Heart left ventricle (tissue), 16 donors: ENCODE measurements around the gene LMF1. TPM values are rescaled to one million over a fixed set of nuclear protein-coding genes. Genes with fewer than 3 reads are reported as not detected.
"Not testable (repeated sequence)": the region's sequence is repeated elsewhere in the genome, so short reads cannot be mapped to it uniquely, and the experiment has no call there.

Experiments
- ATAC-seq, 4 donors: fragments of 200-7000 bp; cut with Tn5 transposase; one replicate each; pipeline ENCODE4 v1.9.1; 2020 to 2022; ENCODE audit warnings: moderate library complexity in 4 of 4, mild to moderate bottlenecking in 3 of 4, moderate number of reproducible peaks in 1 of 4
- DNase-seq, 5 donors: peaks; one replicate each; pipeline ENCODE4 v3.0.0-alpha.2; 2020
- H3K27ac ChIP-seq, 12 donors: fragments of 200-600 bp; sonication (generic) in 4 of 12; one replicate each; pipeline versions ENCODE4 v1.5.0 to v1.8.0; 2016 to 2022; ENCODE audit warnings: mild to moderate bottlenecking in 2 of 12
- H3K27me3 ChIP-seq, 9 donors: fragments of 200-600 bp; sonication (generic) in 2 of 9; one replicate each; pipeline versions ENCODE4 v1.5.1 to v1.8.0; 2016 to 2022; ENCODE audit warnings: mild to moderate bottlenecking in 3 of 9
- H3K36me3 ChIP-seq, 9 donors: fragments of 200-600 bp; sonication (generic) in 2 of 9; one replicate each; pipeline versions ENCODE4 v1.5.0 to v1.8.0; 2018 to 2022; ENCODE audit warnings: mild to moderate bottlenecking in 2 of 9
- H3K4me1 ChIP-seq, 12 donors: fragments of 200-600 bp; sonication (generic) in 4 of 12; one replicate each; pipeline versions ENCODE4 v1.5.0 to v1.8.0; 2016 to 2022; ENCODE audit warnings: mild to moderate bottlenecking in 3 of 12
- H3K4me3 ChIP-seq, 12 donors: fragments of 200-600 bp; sonication (generic) in 4 of 12; one replicate each; pipeline versions ENCODE4 v1.5.0 to v1.8.0; 2017 to 2022; ENCODE audit warnings: mild to moderate bottlenecking in 9 of 12, moderate library complexity in 4 of 12
- H3K9me3 ChIP-seq, 12 donors: fragments of 200-600 bp; sonication (generic) in 4 of 12; one replicate each; pipeline versions ENCODE4 v1.5.0 to v1.8.0; 2016 to 2022; ENCODE audit warnings: mild to moderate bottlenecking in 1 of 12
- POLR2A ChIP-seq, 2 donors: fragments of 450-650 bp; IDR thresholded peaks; one replicate each; pipeline ENCODE4 v1.6.1; 2017; ENCODE audit warnings: antibody characterized with exemption in 2 of 2, mild to moderate bottlenecking in 2 of 2, moderate library complexity in 2 of 2
- WGBS, 4 donors: extraction: QIAGEN DNeasy Blood & Tissue Kit in 2 of 4; methylation state at CpG; one replicate each; pipeline versions ENCODE4 v1.1.5 to v1.1.7; 2013 to 2018; 5-methylcytosine and 5-hydroxymethylcytosine counted together
- intact Hi-C, 10 donors: fragments of 100-400 bp; cut with DNase I; formaldehyde crosslinking; loops; one replicate each; pipeline versions ENCODE4 v1.11.1 to v1.14.2; 2022
- polyA plus RNA-seq, 2 donors: library from polyadenylated mRNA; stranded (reverse); fragments of 200-250 nt; gene quantifications; one replicate each; pipeline ENCODE4 v1.2.3, GENCODE V29; 2013
- total RNA-seq, 9 donors: library from RNA; depleted of rRNA in 2 of 9; stranded (reverse); fragments of >200 nt in 2 of 9; fragmentation: NEBNext Ultra II Directional in 3 of 9; extraction: Animal tissue kit (Norgen Biotek cat#: 25700) in 3 of 9; gene quantifications; one replicate each; pipeline versions ENCODE4 v1.1.0 to v1.2.4, GENCODE V29; 2016 to 2023
- TF ChIP-seq, protein P1 (sequence below), 12 donors: fragments of 200-600 bp; sonication (generic) in 4 of 12; IDR thresholded peaks; one replicate each; pipeline versions ENCODE4 v1.5.0 to v1.8.0; 2018 to 2022; ENCODE audit warnings: antibody characterized with exemption in 12 of 12, mild to moderate bottlenecking in 5 of 12
- donor health status: ischemic (EF 13 %, LVEDD 7.1; RV severe dilation, severe dysfunction).
- donor health status: healthy with polysubstance abuse.
- donor health status: DM: no; HTN: yes; CAD: no.
- donor health status: DM: no; HTN: no; CAD: no.
- donor health status: ischemic (EF 25% LVEDD 6.9; RV normal size, moderate dysfunction).
- donor health status: ischemic (EF 25% LVEDD 5.7; RV mildly dilated, moderate dysfunction).
- donor health status: healthy.
- donor health status: DM: yes; HTN: yes; CAD: no.
- donor health status: ischemic (EF 35%, LVEDD 5.7; RV mildly dilated, moderate dysfunction).
- donor health status: nonischemic (EF 11% LVEDD 7.7; RV severe dilation, severe dysfunction).
- donor health status: DM: yes; HTN: yes; CAD: no.
- donor health status: PGD.
- donor health status: ischemic (EF 29% LVEDD 5.4; RV normal size, mild dysfunction).
- donor health status: nonischemic (EF 23%, LVEDD 6.1; RV moderate dilation, normal function).

LMF1 gene
- total and polyA plus RNA-seq, 11 donors: 4.3 to 19.2 (median 7.1) TPM

DNA sequence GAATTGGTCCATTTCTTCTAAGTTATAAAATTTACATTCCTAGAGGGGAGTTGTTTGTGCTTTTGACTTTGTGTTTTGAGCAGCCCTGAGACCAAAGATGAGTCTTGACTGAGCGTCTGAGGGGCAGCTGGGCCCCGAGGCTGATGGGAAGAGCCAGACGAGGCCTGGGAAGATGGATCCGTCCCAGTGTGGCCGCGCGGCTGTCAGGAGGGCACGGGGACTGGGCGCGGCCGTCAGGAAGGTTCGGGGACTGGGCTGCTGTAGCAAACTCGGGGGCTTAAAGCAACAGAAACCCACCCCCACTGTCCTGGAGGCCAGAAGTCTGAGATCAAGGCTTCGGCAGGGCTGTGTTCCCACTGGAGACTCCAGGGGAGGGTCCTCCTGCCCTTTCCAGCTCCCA is 132.0 kb downstream of the LMF1 start:
- H3K4me3 ChIP-seq: no peak overlapping the region
- H3K27me3 ChIP-seq: peaks cover 0 to 38% (median 4%) of the 10 kb centered on the region in 9 donors
- H3K27ac ChIP-seq: no peak overlapping the region
- H3K4me1 ChIP-seq: no peaks in the 10 kb centered on the region
- H3K9me3 ChIP-seq: peaks cover 0 to 41% (median 16%) of the 10 kb centered on the region in 12 donors
- no peak for ATAC-seq
- DNase-seq: peak in 1 of 5 donors; percentile 34
- WGBS, 4 donors: 80 to 88% (median 84%) methylated on average over 14 of the region's 14 CpGs
- TF ChIP-seq, protein P1, sequence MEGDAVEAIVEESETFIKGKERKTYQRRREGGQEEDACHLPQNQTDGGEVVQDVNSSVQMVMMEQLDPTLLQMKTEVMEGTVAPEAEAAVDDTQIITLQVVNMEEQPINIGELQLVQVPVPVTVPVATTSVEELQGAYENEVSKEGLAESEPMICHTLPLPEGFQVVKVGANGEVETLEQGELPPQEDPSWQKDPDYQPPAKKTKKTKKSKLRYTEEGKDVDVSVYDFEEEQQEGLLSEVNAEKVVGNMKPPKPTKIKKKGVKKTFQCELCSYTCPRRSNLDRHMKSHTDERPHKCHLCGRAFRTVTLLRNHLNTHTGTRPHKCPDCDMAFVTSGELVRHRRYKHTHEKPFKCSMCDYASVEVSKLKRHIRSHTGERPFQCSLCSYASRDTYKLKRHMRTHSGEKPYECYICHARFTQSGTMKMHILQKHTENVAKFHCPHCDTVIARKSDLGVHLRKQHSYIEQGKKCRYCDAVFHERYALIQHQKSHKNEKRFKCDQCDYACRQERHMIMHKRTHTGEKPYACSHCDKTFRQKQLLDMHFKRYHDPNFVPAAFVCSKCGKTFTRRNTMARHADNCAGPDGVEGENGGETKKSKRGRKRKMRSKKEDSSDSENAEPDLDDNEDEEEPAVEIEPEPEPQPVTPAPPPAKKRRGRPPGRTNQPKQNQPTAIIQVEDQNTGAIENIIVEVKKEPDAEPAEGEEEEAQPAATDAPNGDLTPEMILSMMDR (IDR thresholded peaks at IDR 0.05): no peak
- TF ChIP-seq POLR2A (IDR thresholded peaks at IDR 0.05): no peak
- no peaks in the 10 kb centered on the region for H3K36me3 ChIP-seq
- intact Hi-C loops: no loop called here

DNA sequence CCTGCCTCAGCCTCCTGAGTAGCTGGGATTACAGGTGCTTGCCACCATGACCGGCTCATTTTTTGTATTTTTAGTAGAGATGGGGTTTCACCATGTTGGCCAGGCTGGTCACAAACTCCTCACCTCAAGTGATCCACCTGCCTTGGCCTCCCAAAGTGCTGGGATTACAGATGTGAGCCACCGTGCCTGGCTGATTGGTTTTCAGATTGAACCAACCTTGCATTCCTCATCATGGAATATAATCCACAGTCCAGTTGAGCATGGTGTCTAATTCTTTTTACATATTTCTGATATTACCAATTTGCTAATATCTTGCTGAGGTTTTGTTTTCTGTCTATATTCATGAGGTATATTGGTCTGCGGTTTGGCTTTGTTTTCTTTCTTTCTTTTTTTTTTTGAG is 134.0 kb downstream of the LMF1 start:
- H3K4me3 ChIP-seq, H3K36me3 ChIP-seq, DNase-seq, H3K4me1 ChIP-seq, H3K27ac ChIP-seq, ATAC-seq, intact Hi-C loops: not testable (repeated sequence)
- H3K9me3 ChIP-seq: peaks cover 0 to 42% (median 16%) of the 10 kb centered on the region in 12 donors
- 86 to 91% (median 88%) methylated on average over 3 of the region's 3 CpGs for WGBS, 4 donors
- H3K27me3 ChIP-seq: peaks cover 0 to 27% (median 4%) of the 10 kb centered on the region in 9 donors

DNA sequence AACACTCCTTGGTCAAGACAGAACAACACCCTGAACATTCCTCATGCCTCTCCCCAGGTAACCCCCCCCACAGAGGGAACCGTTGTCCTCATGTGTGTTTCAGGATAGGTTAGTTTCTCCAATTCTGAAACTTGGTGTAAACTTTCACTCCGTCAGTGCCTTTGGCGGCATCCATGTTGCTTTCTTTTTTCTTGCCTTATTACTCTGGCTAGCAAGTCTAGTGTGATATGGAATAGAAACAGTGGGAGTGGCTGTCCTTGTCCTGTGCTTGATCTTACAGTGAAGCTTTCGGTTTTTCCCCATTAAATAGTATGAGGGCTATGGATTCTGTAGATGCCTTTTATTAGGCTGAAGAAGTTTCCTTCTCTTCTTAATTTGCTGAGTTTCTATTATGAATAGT is 134.6 kb downstream of the LMF1 start:
- no peak overlapping the region for H3K4me3 ChIP-seq
- H3K4me1 ChIP-seq: no peaks in the 10 kb centered on the region
- intact Hi-C loops: no loop called here
- WGBS, 4 donors: 86 to 88% (median 87%) methylated on average over 4 of the region's 4 CpGs
- TF ChIP-seq, protein P1 (IDR thresholded peaks at IDR 0.05): no peak
- TF ChIP-seq POLR2A (IDR thresholded peaks at IDR 0.05): no peak
- DNase-seq (no peak), ATAC-seq (no peak)
- no peaks in the 10 kb centered on the region for H3K36me3 ChIP-seq
- H3K9me3 ChIP-seq: peaks cover 0 to 42% (median 16%) of the 10 kb centered on the region in 12 donors
- peaks cover 0 to 27% (median 3%) of the 10 kb centered on the region in 9 donors for H3K27me3 ChIP-seq
- no peak overlapping the region for H3K27ac ChIP-seq

DNA sequence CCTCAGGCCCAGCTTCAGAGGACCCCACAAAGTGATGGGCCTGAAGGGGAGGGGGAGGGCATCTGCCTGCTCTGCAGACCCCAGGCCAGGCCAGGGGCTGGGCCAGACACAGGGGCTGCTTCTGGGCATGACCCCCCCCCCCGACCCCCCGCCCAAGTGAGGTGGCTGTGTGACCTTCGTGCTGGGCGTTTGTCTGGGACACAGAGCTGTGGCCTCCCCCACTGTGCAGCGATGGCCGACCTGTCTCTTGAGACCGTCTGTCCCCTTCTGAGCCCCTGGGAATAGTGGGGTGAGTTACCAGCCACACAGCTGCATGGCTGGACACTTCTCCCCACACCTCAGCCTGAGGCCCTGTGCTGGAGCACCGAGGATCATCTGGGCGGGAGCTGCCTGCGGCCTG is 135.4 kb downstream of the LMF1 start:
- TF ChIP-seq, protein P1 (IDR thresholded peaks at IDR 0.05): no peak
- no peak for TF ChIP-seq POLR2A (IDR thresholded peaks at IDR 0.05)
- Histone ChIP-seq H3K4me1 (no peaks in the 10 kb centered on the region), H3K9me3 (peaks cover 0 to 42% (median 16%) of the 10 kb centered on the region in 12 donors), H3K27ac (no peak overlapping the region), H3K36me3 (no peaks in the 10 kb centered on the region), H3K4me3 (no peak overlapping the region), H3K27me3 (peaks cover 0 to 22% (median under 1%) of the 10 kb centered on the region in 9 donors)
- ATAC-seq (no peak), DNase-seq (no peak)
- WGBS, 4 donors: 87 to 95% (median 92%) methylated on average over 7 to 10 of the region's 10 CpGs
- intact Hi-C loops: no loop called here

DNA sequence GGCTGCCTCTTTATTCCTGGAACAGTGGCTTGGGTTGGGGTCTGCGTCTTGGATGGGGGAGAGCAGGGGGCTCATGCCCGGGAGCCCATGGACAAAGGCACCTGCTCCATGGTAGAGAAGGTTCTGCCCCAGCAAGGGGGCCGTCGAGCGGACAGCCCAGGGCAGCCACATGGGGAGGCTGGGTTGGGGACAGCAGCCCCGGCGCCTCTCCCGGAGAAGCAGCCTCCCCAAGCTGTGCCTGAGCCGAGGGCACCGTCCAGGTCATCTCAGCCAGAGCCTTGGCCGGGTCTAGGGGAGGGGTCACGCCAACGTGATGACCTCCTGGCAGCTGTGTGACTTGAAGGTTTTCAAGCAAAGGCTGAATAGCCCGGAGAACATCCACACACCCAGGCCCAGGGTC is 137.4 kb downstream of the LMF1 start:
- WGBS, 4 donors: 65 to 84% (median 83%) methylated on average over 4 to 14 of the region's 14 CpGs
- H3K27ac ChIP-seq: no peak overlapping the region
- H3K27me3 ChIP-seq: peaks cover 0 to 17% (median 0%) of the 10 kb centered on the region in 9 donors
- H3K36me3 ChIP-seq: no peaks in the 10 kb centered on the region
- no peak for TF ChIP-seq POLR2A (IDR thresholded peaks at IDR 0.05)
- TF ChIP-seq, protein P1 (IDR thresholded peaks at IDR 0.05): no peak
- intact Hi-C loops: no loop called here
- no peaks in the 10 kb centered on the region for H3K4me1 ChIP-seq
- no peak overlapping the region for H3K4me3 ChIP-seq
- no peak for ATAC-seq
- peaks cover 0 to 41% (median 16%) of the 10 kb centered on the region in 12 donors for H3K9me3 ChIP-seq
- no peak for DNase-seq
